ENCODE measurements around the gene SIPA1L2. TPM values are rescaled to one million over a fixed set of nuclear protein-coding genes. Genes with fewer than 3 reads are reported as not detected.

Gene SIPA1L2
- total RNA-seq, 1 donor from 2014 or later = 0.13 TPM

- intact Hi-C loops (cut with micrococcal nuclease) = loop anchor here (2.0 kb wide), 1 partner anchor 37 kb away; no protein-coding TSS in a partner anchor
- Mint-ChIP-seq H3K4me1 (peaks cover 10% of the 10 kb centered on the region), H3K4me3 (no peak overlapping the region), H3K27me3 (peaks cover 40% of the 10 kb centered on the region), H3K9me3 (no peaks in the 10 kb centered on the region), H3K36me3 (ENCODE audit: low read depth) (no peaks in the 10 kb centered on the region), H3K27ac (no peak overlapping the region)
- no peak for TF ChIP-seq CTCF (IDR thresholded peaks at IDR 0.05)
- ChIA-PET POLR2A (no interaction called here), CTCF (interaction anchor here (1.2 kb wide), 1 partner anchor 10 kb away, joined by 3 read pairs; no protein-coding TSS in a partner anchor)
- no peak for ATAC-seq (ENCODE audit: low read depth)
- no peak for DNase-seq
Measured at GRCh38 chr1:232627645-232628334, 2.1 kb downstream of the SIPA1L2 start.

- ChIA-PET POLR2A (no interaction called here), CTCF (interaction anchor here (1.2 kb wide), 1 partner anchor 10 kb away, joined by 3 read pairs; no protein-coding TSS in a partner anchor)
- H3K27ac Mint-ChIP-seq = no peak overlapping the region
- intact Hi-C loops (cut with micrococcal nuclease) = no loop called here
- no peak for TF ChIP-seq CTCF (IDR thresholded peaks at IDR 0.05)
- H3K36me3 Mint-ChIP-seq (ENCODE audit: low read depth) = no peaks in the 10 kb centered on the region
- no peaks in the 10 kb centered on the region for H3K9me3 Mint-ChIP-seq
- H3K27me3 Mint-ChIP-seq = peaks cover 40% of the 10 kb centered on the region
- ATAC-seq (ENCODE audit: low read depth) = no peak
- no peak for DNase-seq
- no peak overlapping the region for H3K4me3 Mint-ChIP-seq
- H3K4me1 Mint-ChIP-seq = peaks cover 10% of the 10 kb centered on the region
Measured at GRCh38 chr1:232627171-232627570, 2.8 kb downstream of the SIPA1L2 start.

- Mint-ChIP-seq H3K27ac (no peak overlapping the region), H3K4me3 (no peak overlapping the region), H3K36me3 (ENCODE audit: low read depth) (no peaks in the 10 kb centered on the region), H3K4me1 (peaks cover 10% of the 10 kb centered on the region), H3K9me3 (no peaks in the 10 kb centered on the region), H3K27me3 (peaks cover 37% of the 10 kb centered on the region)
- ATAC-seq (ENCODE audit: low read depth) (no peak), DNase-seq (no peak)
- intact Hi-C loops (cut with micrococcal nuclease) = no loop called here
- POLR2A ChIA-PET = no interaction called here
- CTCF ChIA-PET = no interaction called here
- no peak for TF ChIP-seq CTCF (IDR thresholded peaks at IDR 0.05)
Measured at GRCh38 chr1:232626452-232626851, 3.5 kb downstream of the SIPA1L2 start.

GRCh38 chr1:232625319-232625868 lies 4.5 kb downstream of the SIPA1L2 start:
- H3K36me3 Mint-ChIP-seq (ENCODE audit: low read depth) = no peaks in the 10 kb centered on the region
- DNase-seq (no peak), ATAC-seq (ENCODE audit: low read depth) (no peak)
- H3K27me3 Mint-ChIP-seq = peaks cover 33% of the 10 kb centered on the region
- H3K4me3 Mint-ChIP-seq = no peak overlapping the region
- no peak overlapping the region for H3K27ac Mint-ChIP-seq
- intact Hi-C loops (cut with micrococcal nuclease) = no loop called here
- POLR2A ChIA-PET = no interaction called here
- no peaks in the 10 kb centered on the region for H3K9me3 Mint-ChIP-seq
- peaks cover 5% of the 10 kb centered on the region for H3K4me1 Mint-ChIP-seq
- CTCF ChIA-PET = no interaction called here
- no peak for TF ChIP-seq CTCF (IDR thresholded peaks at IDR 0.05)

DNA sequence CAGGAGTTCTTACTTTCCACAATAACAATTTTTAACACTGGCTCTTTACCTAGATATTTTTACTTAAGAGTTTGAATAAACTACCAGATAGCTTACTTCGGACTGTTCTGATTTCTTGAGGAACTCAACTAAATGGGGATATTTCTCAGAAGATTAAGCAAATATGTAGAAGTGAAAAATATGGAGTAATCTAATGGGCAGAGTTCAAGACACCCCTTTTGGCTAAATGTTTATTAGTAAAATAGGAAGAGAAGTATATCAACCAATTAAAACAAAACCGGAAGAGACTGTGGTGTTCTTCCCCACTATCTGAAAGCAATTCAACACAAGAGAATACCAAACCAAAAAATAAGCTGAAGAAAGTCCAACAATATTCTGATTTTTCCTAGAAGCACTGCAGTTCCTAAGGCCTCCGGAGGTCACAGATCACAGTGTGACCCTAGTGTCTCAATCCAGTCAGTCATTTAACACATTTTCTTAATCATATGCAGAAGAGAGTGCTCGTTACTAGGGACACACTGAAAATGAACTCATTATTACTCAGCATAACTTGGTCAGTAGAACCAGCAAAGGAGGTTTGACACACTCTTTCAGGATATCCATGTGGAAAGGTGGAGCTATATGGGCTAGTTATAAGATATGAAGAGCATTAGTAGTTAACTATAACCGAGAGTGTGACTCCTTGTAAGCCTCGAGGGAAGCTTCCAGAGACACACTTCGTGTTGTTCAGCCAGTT lies 5.2 kb downstream of the SIPA1L2 start:
- ChIA-PET POLR2A (no interaction called here), CTCF (no interaction called here)
- no peak for ATAC-seq (ENCODE audit: low read depth)
- no peaks in the 10 kb centered on the region for H3K36me3 Mint-ChIP-seq (ENCODE audit: low read depth)
- H3K4me3 Mint-ChIP-seq = no peak overlapping the region
- H3K27ac Mint-ChIP-seq = no peak overlapping the region
- no peaks in the 10 kb centered on the region for H3K9me3 Mint-ChIP-seq
- no peak for TF ChIP-seq CTCF (IDR thresholded peaks at IDR 0.05)
- intact Hi-C loops (cut with micrococcal nuclease) = no loop called here
- DNase-seq = no peak
- H3K4me1 Mint-ChIP-seq = peaks cover 5% of the 10 kb centered on the region
- H3K27me3 Mint-ChIP-seq = peaks cover 37% of the 10 kb centered on the region
